ENCODE data around the gene TCP11. TPM values are rescaled to one million over a fixed set of nuclear protein-coding genes. Genes with fewer than 3 reads are reported as not detected.

Gene TCP11
- total and polyA plus RNA-seq, 2 of the 13 experiments (the other 11 are each of a cell fraction or from before 2014, with no cell fraction given) = 0.04 TPM; not detected in 1

DNA sequence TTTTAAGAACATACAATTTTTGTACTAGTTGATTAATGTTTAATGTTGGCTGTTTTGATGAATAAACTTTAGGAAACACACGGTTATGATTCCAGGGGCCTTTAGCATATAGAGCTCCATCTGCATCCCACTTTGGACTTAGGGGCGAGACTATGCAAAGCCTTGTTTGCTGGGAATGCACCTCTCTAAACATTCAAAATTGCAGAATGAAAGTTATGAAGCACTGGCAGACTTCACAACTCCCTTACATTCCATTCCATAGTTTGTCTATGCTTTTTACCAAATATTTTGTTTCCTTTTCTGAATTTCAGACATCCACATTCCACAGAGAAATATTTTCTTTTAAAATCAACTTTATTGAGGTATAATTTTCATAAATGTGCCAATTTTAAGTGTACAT, 10.3 kb upstream of the TCP11 start:
- Histone ChIP-seq H3K9me3 (ENCODE audit: low read length) (no peaks in the 10 kb centered on the region), H3K36me3 (replicated peaks in 1 of 2; ENCODE audit: control insufficient read depth in 1 of 2, insufficient read depth in 2 of 2, low read length in 2 of 2) (no peaks in the 10 kb centered on the region), H3K9ac (ENCODE audit: insufficient read depth, low read depth, low read length) (no peak overlapping the region), H2AFZ (ENCODE audit: low read length) (no peak overlapping the region), H3K4me2 (ENCODE audit: low read depth, low read length) (no peak overlapping the region), H3K27me3 (ENCODE audit: control insufficient read depth in 1 of 2, insufficient read depth in 2 of 2, low read length in 2 of 2) (peaks cover 0 to 14% of the 10 kb centered on the region in 2 experiments; a peak in 3 of 5 replicates), H3K27ac (ENCODE audit: extremely low read length, insufficient read depth, low read length) (no peak overlapping the region), H4K20me1 (ENCODE audit: insufficient read depth, low read length) (no peaks in the 10 kb centered on the region), H3K4me1 (ENCODE audit: insufficient read depth, low read length) (peaks cover 9% of the 10 kb centered on the region), H3K4me3 (replicated peaks in 1 of 3; ENCODE audit: insufficient read depth in 1 of 3, low read depth in 2 of 3, low read length in 3 of 3) (no peak overlapping the region), H3K79me2 (ENCODE audit: insufficient read depth, low read length) (no peaks in the 10 kb centered on the region)
- no peak for DNase-seq (ENCODE audit: low spot score)
- no peak for ATAC-seq
- intact Hi-C loops (cut with micrococcal nuclease; ENCODE audit: unreplicated experiment) (no loop called here), in situ Hi-C loops (cut with HindIII; ENCODE audit: extremely low pct_ligation_motif_present, low pct_unique_long_range_greater_than_20kb) (no loop called here)
- ChIA-PET POLR2A (no interaction called here), CTCF (ENCODE audit: low intra/inter-chr PET ratio, low total read pairs) (no interaction called here)
- 59% methylated on average over 2 of the region's 2 CpGs for whole genome bisulfite sequencing (ENCODE audit: low lambda C conversion rate)
- no peak for FAIRE-seq
- BruUV-seq (replicated peaks) = no TSS peak
- TF ChIP-seq NFATC3 (CRISPR knock-in tag; IDR thresholded peaks at IDR 0.05) (no peak), BORCS8-MEF2B (CRISPR knock-in tag; IDR thresholded peaks at IDR 0.05) (no peak), ZNF317 (CRISPR knock-in tag; IDR thresholded peaks at IDR 0.05) (no peak), U2AF1 (optimal IDR thresholded peaks at IDR 0.05; ENCODE audit: low read depth, low read length) (no peak), PHB2 (IDR thresholded peaks at IDR 0.05; ENCODE audit: partially characterized antibody) (no peak), STAG1 (CRISPR knock-in tag; IDR thresholded peaks at IDR 0.05) (no peak), CHCHD3 (CRISPR knock-in tag; IDR thresholded peaks at IDR 0.05) (no peak), SCMH1 (CRISPR knock-in tag; IDR thresholded peaks at IDR 0.05; ENCODE audit: borderline replicate concordance) (no peak), POGZ (CRISPR knock-in tag; IDR thresholded peaks at IDR 0.05) (no peak), SALL2 (CRISPR knock-in tag; IDR thresholded peaks at IDR 0.05) (no peak)
- TF ChIP-seq, protein P1, sequence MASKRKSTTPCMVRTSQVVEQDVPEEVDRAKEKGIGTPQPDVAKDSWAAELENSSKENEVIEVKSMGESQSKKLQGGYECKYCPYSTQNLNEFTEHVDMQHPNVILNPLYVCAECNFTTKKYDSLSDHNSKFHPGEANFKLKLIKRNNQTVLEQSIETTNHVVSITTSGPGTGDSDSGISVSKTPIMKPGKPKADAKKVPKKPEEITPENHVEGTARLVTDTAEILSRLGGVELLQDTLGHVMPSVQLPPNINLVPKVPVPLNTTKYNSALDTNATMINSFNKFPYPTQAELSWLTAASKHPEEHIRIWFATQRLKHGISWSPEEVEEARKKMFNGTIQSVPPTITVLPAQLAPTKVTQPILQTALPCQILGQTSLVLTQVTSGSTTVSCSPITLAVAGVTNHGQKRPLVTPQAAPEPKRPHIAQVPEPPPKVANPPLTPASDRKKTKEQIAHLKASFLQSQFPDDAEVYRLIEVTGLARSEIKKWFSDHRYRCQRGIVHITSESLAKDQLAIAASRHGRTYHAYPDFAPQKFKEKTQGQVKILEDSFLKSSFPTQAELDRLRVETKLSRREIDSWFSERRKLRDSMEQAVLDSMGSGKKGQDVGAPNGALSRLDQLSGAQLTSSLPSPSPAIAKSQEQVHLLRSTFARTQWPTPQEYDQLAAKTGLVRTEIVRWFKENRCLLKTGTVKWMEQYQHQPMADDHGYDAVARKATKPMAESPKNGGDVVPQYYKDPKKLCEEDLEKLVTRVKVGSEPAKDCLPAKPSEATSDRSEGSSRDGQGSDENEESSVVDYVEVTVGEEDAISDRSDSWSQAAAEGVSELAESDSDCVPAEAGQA (IDR thresholded peaks at IDR 0.05; ENCODE audit: low read depth) = no peak
- TF ChIP-seq, protein P1 (CRISPR knock-in tag; IDR thresholded peaks at IDR 0.05; ENCODE audit: borderline replicate concordance) = no peak
- TF ChIP-seq, protein P2, sequence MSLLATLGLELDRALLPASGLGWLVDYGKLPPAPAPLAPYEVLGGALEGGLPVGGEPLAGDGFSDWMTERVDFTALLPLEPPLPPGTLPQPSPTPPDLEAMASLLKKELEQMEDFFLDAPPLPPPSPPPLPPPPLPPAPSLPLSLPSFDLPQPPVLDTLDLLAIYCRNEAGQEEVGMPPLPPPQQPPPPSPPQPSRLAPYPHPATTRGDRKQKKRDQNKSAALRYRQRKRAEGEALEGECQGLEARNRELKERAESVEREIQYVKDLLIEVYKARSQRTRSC (CRISPR knock-in tag; IDR thresholded peaks at IDR 0.05; ENCODE audit: low read depth) = no peak
- TF ChIP-seq, protein P3, sequence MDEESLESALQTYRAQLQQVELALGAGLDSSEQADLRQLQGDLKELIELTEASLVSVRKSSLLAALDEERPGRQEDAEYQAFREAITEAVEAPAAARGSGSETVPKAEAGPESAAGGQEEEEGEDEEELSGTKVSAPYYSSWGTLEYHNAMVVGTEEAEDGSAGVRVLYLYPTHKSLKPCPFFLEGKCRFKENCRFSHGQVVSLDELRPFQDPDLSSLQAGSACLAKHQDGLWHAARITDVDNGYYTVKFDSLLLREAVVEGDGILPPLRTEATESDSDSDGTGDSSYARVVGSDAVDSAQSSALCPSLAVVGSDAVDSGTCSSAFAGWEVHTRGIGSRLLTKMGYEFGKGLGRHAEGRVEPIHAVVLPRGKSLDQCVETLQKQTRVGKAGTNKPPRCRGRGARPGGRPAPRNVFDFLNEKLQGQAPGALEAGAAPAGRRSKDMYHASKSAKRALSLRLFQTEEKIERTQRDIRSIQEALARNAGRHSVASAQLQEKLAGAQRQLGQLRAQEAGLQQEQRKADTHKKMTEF (CRISPR knock-in tag; IDR thresholded peaks at IDR 0.05) = no peak

Measured in HepG2 (cell line).